Hepatocyte (in vitro differentiated cells): ENCODE results near the gene NOD2.

Experiments
- CTCF ChIP-seq: fragments of 200-600 bp; sonication (generic); IDR thresholded peaks from 2 replicates; pipeline ENCODE4 v1.5.1; 2016; ENCODE audit warnings: antibody characterized with exemption, mild to moderate bottlenecking; ENCODE audit not compliant: poor library complexity
- EZH2 ChIP-seq: fragments of 200-600 bp; sonication (generic); IDR thresholded peaks from 2 replicates; pipeline ENCODE4 v1.6.1; 2016; ENCODE audit warnings: antibody characterized with exemption, mild to moderate bottlenecking, borderline replicate concordance
- EZH2phosphoT487 ChIP-seq: fragments of 200-600 bp; sonication (generic); IDR thresholded peaks from one replicate; pipeline ENCODE4 v1.6.1; 2018; ENCODE audit warnings: antibody characterized with exemption, mild to moderate bottlenecking, low read depth, moderate library complexity; ENCODE audit not compliant: unreplicated experiment, severe bottlenecking

- no peak for TF ChIP-seq CTCF
- no peak for TF ChIP-seq EZH2
- no peak for TF ChIP-seq EZH2phosphoT487
These were observed 58.1 kb downstream of the NOD2 start for GRCh38 chr16:50751528-50751927.
